ENCODE measurements around the gene IPO4. TPM values are rescaled to one million over a fixed set of nuclear protein-coding genes. Genes with fewer than 3 reads are reported as not detected.
"Not testable (repeated sequence)": the region's sequence is repeated elsewhere in the genome, so short reads cannot be mapped to it uniquely, and the experiment has no call there.

IPO4 gene
- total RNA-seq, 2 experiments from 2014 or later: 24.0 to 26.2 TPM

GRCh38 chr14:24213866-24214662 is 25.4 kb upstream of the IPO4 start:
- peak overlapping the region; percentile 90 for H3K4me3 Mint-ChIP-seq
- peaks cover 54% of the 10 kb centered on the region for H3K36me3 Mint-ChIP-seq (ENCODE audit: low read depth)
- H3K27ac Mint-ChIP-seq: peak overlapping the region; percentile 95
- CTCF ChIA-PET: interaction anchor here (0.6 to 4.2 kb wide), 22 partner anchors 8 to 217 kb away, joined by 3 to 28 read pairs (median 5); partner anchors contain the start of genes CBLN3, CIDEB, EMC9 and IPO4
- no peaks in the 10 kb centered on the region for H3K9me3 Mint-ChIP-seq
- no peak for DNase-seq
- H3K4me1 Mint-ChIP-seq: peaks cover 71% of the 10 kb centered on the region
- no peaks in the 10 kb centered on the region for H3K27me3 Mint-ChIP-seq
- POLR2A ChIA-PET: interaction anchor here (0.6 to 14.0 kb wide), 40 partner anchors 8 to 217 kb away, joined by 3 to 186 read pairs (median 7); partner anchors contain the start of genes CBLN3, CIDEB, DCAF11 and DHRS1

DNA sequence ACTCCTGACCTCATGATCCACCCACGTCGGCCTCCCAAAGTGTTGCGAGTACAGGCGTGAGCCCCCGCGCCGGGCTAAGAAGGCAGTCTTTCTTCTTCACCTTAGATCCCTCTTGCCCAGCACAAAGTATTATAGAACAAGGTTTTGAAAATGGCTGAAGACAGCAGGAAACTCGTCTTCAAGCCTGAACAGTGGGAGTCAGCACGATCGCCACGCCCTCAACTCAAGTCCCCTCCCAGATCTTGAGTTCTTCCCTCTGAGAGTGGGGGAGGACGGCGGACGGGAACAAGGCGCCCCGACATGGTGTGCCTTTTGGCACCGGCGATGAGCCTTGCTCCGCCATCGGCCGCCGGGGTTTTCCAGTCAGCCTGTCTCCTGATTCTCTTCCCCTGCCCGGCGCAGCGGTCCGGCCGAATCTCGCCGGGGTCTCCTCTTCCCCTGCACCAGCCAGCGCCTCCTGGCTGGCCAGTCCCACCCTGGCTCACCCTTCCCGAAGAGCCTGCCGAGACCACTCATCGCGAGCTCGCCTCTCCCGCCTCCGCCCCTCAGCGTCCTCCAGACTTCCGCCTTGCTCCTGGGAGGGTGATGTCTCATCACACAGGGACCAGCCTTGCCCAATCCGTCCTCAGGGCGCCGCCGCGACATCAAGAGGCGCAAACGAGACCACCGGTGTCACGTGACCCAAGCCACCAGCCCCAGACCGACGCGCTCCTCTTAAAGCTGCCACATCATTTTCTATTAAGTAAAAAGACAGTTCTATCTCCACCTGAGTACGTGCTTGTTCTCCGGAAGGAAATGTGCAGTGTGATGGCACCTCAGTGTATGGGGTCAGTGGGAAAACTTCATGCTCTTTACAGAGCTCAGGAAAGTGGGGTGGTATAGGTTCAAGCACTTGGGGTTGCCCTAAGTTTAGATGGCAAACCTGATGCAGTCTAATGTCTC is 24.6 kb upstream of the IPO4 start, which contains the start of gene CHMP4A:
CHMP4A (minus strand) TSS at position 565 of the 942 bp plus-strand sequence; CDS start at position 516, 49 bp downstream.
- Mint-ChIP-seq H3K9me3 (no peaks in the 10 kb centered on the region), H3K27me3 (no peaks in the 10 kb centered on the region), H3K27ac (peak within 1 kb of the TSS; percentile 95), H3K36me3 (ENCODE audit: low read depth) (peaks cover 56% of the 10 kb centered on the region), H3K4me3 (peak within 1 kb of the TSS; percentile 90), H3K4me1 (peaks cover 67% of the 10 kb centered on the region)
- DNase-seq: peak; percentile 98
- CTCF ChIA-PET: interaction anchor here (0.8 to 4.2 kb wide), 20 partner anchors 9 to 218 kb away, joined by 3 to 28 read pairs (median 4); partner anchors contain the start of genes CBLN3, CIDEB, EMC9 and IPO4
- POLR2A ChIA-PET: interaction anchor here (0.6 to 14.0 kb wide), 42 partner anchors 9 to 218 kb away, joined by 3 to 186 read pairs (median 7); partner anchors contain the start of genes CBLN3, CIDEB, DCAF11 and DHRS1

- peak overlapping the region; percentile 95 for H3K27ac Mint-ChIP-seq
- no peaks in the 10 kb centered on the region for H3K27me3 Mint-ChIP-seq
- CTCF ChIA-PET: interaction anchor here (1.4 to 4.2 kb wide), 4 partner anchors 31 to 122 kb away, joined by 3 to 28 read pairs (median 10); partner anchors contain the start of genes CIDEB, PSME2 and TINF2
- no peaks in the 10 kb centered on the region for H3K9me3 Mint-ChIP-seq
- H3K4me3 Mint-ChIP-seq: peak overlapping the region; percentile 90
- DNase-seq: no peak
- peaks cover 66% of the 10 kb centered on the region for H3K36me3 Mint-ChIP-seq (ENCODE audit: low read depth)
- peaks cover 62% of the 10 kb centered on the region for H3K4me1 Mint-ChIP-seq
- POLR2A ChIA-PET: interaction anchor here (1.2 to 14.0 kb wide), 6 partner anchors 16 to 71 kb away, joined by 3 to 186 read pairs (median 15); partner anchors contain the start of genes EMC9, GMPR2, IPO4 and IRF9
These were observed 22.7 kb upstream of the IPO4 start for GRCh38 chr14:24211311-24211710.

DNA sequence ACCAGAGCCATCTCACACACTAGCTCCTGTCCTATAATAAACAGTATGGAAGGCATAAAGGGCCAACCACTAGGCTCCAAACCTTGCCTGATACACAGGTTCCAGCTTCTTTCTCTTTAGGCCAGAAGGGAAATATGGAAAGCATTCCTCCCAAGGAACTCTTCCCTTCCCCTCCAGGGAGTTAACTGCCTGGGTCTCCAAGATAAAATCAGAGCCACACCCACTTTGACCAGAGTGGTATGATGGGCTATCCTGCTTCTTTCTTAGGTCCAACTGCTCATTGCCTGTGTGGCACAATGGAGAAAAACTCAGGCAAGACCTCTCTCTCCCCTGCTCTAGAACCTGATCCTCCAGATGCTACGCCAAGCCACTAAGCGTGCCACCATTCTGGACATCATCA is 19.0 kb upstream of the IPO4 start:
- H3K36me3 Mint-ChIP-seq (ENCODE audit: low read depth): peaks cover 85% of the 10 kb centered on the region
- ChIA-PET POLR2A (interaction anchor here (0.6 to 14.0 kb wide), 4 partner anchors 8 to 128 kb away, joined by 3 to 186 read pairs (median 4); partner anchors contain the start of genes IRF9, MDP1 and TM9SF1), CTCF (interaction anchor here (1.4 kb wide), 1 partner anchor 11 kb away, joined by 5 read pairs; no protein-coding TSS in a partner anchor)

DNA sequence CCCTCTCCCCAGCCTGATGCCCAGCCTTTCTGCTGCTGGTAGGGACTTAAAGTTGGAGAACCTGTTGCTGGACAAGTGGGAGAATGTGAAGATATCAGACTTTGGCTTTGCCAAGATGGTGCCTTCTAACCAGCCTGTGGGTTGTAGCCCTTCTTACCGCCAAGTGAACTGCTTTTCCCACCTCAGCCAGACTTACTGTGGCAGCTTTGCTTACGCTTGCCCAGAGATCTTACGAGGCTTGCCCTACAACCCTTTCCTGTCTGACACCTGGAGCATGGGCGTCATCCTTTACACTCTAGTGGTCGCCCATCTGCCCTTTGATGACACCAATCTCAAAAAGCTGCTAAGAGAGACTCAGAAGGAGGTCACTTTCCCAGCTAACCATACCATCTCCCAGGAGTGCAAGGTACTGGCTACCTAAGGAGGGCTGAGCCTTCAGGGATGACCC is 18.5 kb upstream of the IPO4 start:
- POLR2A ChIA-PET: interaction anchor here (0.6 to 14.0 kb wide), 4 partner anchors 9 to 127 kb away, joined by 3 to 186 read pairs (median 4); partner anchors contain the start of genes IRF9, MDP1 and TM9SF1
- CTCF ChIA-PET: interaction anchor here (1.4 kb wide), 1 partner anchor 11 kb away, joined by 5 read pairs; no protein-coding TSS in a partner anchor
- Mint-ChIP-seq H3K27me3 (no peaks in the 10 kb centered on the region), H3K4me3 (no peak overlapping the region), H3K9me3 (peaks cover 8% of the 10 kb centered on the region), H3K27ac (no peak overlapping the region), H3K4me1 (peaks cover 29% of the 10 kb centered on the region), H3K36me3 (ENCODE audit: low read depth) (peaks cover 87% of the 10 kb centered on the region)
- no peak for DNase-seq

More for the DNA sequence above, 19.0 kb upstream of the IPO4 start:
- peaks cover 6% of the 10 kb centered on the region for H3K9me3 Mint-ChIP-seq
- H3K27ac Mint-ChIP-seq: no peak overlapping the region
- peaks cover 33% of the 10 kb centered on the region for H3K4me1 Mint-ChIP-seq
- no peak for DNase-seq
- no peak overlapping the region for H3K4me3 Mint-ChIP-seq
- H3K27me3 Mint-ChIP-seq: no peaks in the 10 kb centered on the region

DNA sequence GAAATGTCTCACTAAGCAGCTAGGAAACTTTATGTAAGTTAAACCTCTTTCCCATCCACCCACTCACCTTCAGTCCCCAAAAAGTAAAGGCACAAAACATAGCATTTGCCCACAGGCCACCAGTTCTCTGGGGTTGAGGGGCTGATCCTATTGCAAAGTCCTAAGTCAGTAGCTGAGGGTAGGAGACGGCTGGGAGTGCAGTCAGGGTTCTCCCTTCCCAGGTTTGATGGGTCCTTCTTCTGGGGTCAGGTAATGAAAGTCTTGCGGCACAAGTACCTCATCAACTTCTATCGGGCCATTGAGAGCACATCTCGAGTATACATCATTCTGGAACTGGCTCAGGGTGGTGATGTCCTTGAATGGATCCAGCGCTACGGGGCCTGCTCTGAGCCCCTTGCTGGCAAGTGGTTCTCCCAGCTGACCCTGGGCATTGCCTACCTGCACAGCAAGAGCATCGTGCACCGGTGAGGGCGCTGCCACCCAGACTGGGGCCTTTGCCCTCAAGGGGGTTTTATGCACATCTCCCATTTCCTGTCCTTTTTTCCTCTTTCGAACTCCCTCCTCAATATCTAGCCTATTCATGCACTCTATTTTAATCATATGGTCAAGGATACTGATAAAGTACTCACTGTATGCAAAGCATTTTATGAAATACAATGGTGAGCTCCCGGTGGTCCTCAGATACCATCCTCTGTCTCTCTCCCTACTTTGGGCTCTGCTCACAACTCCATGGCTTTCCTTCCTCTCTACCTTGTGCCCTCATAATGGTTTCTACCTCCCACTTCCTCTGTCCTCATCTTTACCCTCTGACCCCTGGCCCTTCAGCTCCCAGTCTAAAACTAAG is 17.9 kb upstream of the IPO4 start:
- H3K4me3 Mint-ChIP-seq: no peak overlapping the region
- H3K9me3 Mint-ChIP-seq: peaks cover 11% of the 10 kb centered on the region
- CTCF ChIA-PET: interaction anchor here (1.2 to 1.4 kb wide), 2 partner anchors 10 to 45 kb away, joined by 3 to 5 read pairs; no protein-coding TSS in a partner anchor
- H3K27me3 Mint-ChIP-seq: no peaks in the 10 kb centered on the region
- no peak overlapping the region for H3K27ac Mint-ChIP-seq
- peaks cover 23% of the 10 kb centered on the region for H3K4me1 Mint-ChIP-seq
- peaks cover 90% of the 10 kb centered on the region for H3K36me3 Mint-ChIP-seq (ENCODE audit: low read depth)
- POLR2A ChIA-PET: interaction anchor here (1.2 to 14.0 kb wide), 2 partner anchors 11 to 36 kb away, joined by 3 to 186 read pairs; partner anchors contain the start of genes TINF2 and TM9SF1
- DNase-seq: no peak

- CTCF ChIA-PET: no interaction called here
- no peak for DNase-seq
- H3K4me1 Mint-ChIP-seq: peaks cover 14% of the 10 kb centered on the region
- no peaks in the 10 kb centered on the region for H3K27me3 Mint-ChIP-seq
- H3K36me3 Mint-ChIP-seq (ENCODE audit: low read depth): peaks cover 90% of the 10 kb centered on the region
- H3K4me3 Mint-ChIP-seq: no peak overlapping the region
- POLR2A ChIA-PET: interaction anchor here (1.7 to 14.0 kb wide), 3 partner anchors 9 to 43 kb away, joined by 3 to 186 read pairs (median 7); partner anchors contain the start of genes IRF9, TINF2 and TM9SF1
- H3K9me3 Mint-ChIP-seq: peaks cover 14% of the 10 kb centered on the region
- H3K27ac Mint-ChIP-seq: peak overlapping the region; percentile 9
These were observed 15.8 kb upstream of the IPO4 start for GRCh38 chr14:24204163-24205146.

DNA sequence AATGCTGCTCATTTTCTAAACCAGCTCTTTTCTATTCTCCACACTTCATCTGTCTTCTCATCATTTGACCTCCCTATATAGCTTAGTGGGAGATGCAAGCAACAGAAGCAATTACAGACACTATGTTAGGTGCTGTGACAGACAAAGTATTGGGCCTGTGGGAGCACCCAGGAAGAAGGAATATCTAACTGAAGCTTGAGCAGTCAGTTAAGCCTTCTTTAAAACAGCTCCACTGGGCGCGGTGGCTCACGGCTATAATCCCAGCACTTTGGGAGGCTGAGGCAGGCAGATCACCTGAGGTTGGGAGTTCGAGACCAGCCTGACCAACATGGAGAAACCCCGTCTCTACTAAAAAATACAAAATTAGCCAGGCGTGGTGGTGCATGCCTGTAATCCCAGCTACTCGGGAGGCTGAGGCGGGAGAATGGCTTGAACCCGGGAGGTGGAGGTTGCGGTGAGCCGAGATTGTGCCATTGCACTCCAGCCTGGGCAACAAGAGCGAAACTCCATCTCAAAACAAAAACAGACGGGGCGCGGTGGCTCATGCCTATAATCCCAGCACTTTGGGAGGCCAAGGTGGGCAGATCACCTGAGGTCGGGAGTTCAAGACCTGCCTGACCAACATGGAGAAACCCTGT is 14.8 kb upstream of the IPO4 start:
- H3K27me3 Mint-ChIP-seq, H3K4me3 Mint-ChIP-seq, H3K27ac Mint-ChIP-seq, DNase-seq: not testable (repeated sequence)
- H3K4me1 Mint-ChIP-seq: peaks cover 21% of the 10 kb centered on the region
- ChIA-PET POLR2A (interaction anchor here (1.4 to 14.0 kb wide), 4 partner anchors 8 to 42 kb away, joined by 3 to 186 read pairs (median 8); partner anchors contain the start of genes CHMP4A, IRF9, TINF2 and TM9SF1), CTCF (interaction anchor here (0.8 kb wide), 1 partner anchor 10 kb away, joined by 4 read pairs; the partner anchor contains the start of gene CHMP4A)
- peaks cover 20% of the 10 kb centered on the region for H3K9me3 Mint-ChIP-seq
- peaks cover 92% of the 10 kb centered on the region for H3K36me3 Mint-ChIP-seq (ENCODE audit: low read depth)

- not testable (repeated sequence) for H3K4me3 Mint-ChIP-seq, H3K27ac Mint-ChIP-seq, H3K27me3 Mint-ChIP-seq, DNase-seq
- CTCF ChIA-PET: interaction anchor here (0.8 kb wide), 1 partner anchor 11 kb away, joined by 4 read pairs; the partner anchor contains the start of gene CHMP4A
- peaks cover 87% of the 10 kb centered on the region for H3K36me3 Mint-ChIP-seq (ENCODE audit: low read depth)
- H3K9me3 Mint-ChIP-seq: peaks cover 20% of the 10 kb centered on the region
- POLR2A ChIA-PET: interaction anchor here (1.4 to 2.8 kb wide), 3 partner anchors 11 to 41 kb away, joined by 3 to 9 read pairs (median 7); partner anchors contain the start of genes CHMP4A, IRF9 and TINF2
- H3K4me1 Mint-ChIP-seq: peaks cover 22% of the 10 kb centered on the region
These were observed 13.9 kb upstream of the IPO4 start for GRCh38 chr14:24202538-24202937.

Data from activated CD4-positive, alpha-beta memory T cell treated with anti-CD3 and anti-CD28 coated beads, Interleukin-2, amount 10 ng/mL, durations not matched to agents 7 days and 5 days (primary cell).